COLO668 (cell line): ENCODE measurements around the gene ANKRD45.
"Not testable (repeated sequence)": the region's sequence is repeated elsewhere in the genome, so short reads cannot be mapped to it uniquely, and the experiment has no call there.

Experiments
- DNase-seq: peaks from one replicate; lab custom pipeline; 2025; ENCODE audit not compliant: unreplicated experiment; lab: John Stamatoyannopoulos, UW

ANKRD45 gene

DNA sequence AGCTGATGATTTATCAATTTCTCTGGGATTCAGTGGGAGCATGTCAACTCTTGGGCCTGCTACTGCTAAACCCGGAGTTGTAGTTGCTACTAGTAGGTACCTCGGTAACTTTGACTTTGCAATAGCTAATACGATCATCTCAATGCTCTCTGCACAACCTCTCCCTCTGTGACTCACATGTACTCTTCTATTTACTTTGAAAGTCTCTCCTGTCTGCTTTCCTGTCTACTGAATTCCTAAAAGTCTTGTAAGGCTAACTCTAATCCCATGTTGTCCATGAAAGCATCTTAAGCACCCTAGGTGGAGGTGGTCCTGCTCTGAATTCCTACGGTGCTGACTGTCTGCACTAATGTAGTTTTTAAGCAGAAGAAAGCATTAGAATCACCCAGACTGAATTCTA lies 96.1 kb downstream of the ANKRD45 start:
- no peak for DNase-seq

- DNase-seq: no peak
Observed at GRCh38 chr1:173572201-173572873, 97.3 kb downstream of the ANKRD45 start.

DNA sequence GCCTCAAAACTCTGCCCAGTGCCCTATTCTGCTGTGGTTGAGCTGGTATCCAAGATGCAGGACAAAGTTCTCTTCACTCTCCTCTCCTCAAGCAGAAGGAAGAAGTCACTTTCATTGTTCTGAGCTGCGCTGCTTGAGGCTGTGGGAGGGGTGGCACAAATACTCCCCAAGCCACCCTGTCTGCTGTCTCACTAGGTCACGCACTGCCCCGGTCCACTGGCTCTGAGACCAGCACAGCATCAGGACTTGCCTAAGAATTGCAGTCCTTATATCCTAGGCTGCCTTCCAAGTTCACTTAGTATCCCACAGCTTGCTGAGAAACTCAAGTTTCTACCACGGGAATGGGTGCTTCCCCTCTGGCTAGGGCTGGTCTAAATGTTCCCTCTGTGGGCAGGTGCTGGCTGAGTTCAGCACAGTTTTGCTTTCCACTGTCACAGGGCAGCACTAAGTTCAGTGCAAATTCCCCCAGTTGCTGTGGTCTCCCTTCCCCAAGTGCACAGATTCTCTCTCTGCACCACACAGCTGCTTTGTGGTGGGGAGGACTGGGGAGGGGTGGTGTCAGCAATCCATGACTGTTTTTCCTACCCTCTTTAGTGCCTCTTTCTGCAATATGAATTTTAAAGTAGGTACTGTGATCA lies 99.2 kb downstream of the ANKRD45 start:
- no peak for DNase-seq

- DNase-seq: no peak
Observed at GRCh38 chr1:173568483-173568882, 101.2 kb downstream of the ANKRD45 start.

DNA sequence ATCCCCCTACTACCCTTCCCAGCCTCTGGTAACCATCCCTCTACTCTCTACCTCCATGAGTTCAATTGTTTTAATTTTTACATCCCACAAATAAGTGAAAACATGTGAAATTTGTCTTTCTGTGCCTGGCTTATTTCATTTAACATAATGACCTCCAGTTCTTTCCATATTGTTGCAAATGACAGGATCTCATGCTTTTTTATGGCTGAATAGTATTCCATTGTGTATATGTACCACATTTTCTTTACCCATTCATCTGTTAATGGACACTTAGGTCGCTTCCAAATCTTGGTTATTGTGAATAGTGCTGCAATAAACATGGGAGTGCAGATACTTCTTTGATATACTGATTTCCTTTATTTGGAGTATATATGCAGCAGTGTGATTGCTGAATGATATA lies 105.8 kb downstream of the ANKRD45 start:
- DNase-seq: not testable (repeated sequence)

DNA sequence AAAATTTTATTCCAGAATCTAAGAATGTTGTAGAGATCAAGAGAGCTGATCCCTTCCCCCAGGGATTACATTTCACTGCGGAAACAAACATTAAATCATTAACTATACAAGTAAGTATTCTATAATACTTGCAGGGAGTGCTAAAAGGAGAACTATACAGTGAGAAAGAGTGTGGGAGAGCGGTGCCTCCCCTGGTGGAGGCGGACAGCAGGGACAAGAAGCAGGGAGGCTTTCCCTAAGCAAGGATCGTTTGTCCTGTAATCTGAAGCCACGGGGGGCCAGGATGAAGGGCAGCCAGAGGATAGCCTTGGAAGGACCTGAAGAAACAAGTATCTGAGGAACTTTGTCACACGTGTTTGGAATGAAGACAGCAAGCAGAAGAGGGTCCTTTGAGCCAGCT lies 106.8 kb downstream of the ANKRD45 start:
- no peak for DNase-seq

- DNase-seq: no peak
Observed at GRCh38 chr1:173561263-173561662, 108.4 kb downstream of the ANKRD45 start.

DNA sequence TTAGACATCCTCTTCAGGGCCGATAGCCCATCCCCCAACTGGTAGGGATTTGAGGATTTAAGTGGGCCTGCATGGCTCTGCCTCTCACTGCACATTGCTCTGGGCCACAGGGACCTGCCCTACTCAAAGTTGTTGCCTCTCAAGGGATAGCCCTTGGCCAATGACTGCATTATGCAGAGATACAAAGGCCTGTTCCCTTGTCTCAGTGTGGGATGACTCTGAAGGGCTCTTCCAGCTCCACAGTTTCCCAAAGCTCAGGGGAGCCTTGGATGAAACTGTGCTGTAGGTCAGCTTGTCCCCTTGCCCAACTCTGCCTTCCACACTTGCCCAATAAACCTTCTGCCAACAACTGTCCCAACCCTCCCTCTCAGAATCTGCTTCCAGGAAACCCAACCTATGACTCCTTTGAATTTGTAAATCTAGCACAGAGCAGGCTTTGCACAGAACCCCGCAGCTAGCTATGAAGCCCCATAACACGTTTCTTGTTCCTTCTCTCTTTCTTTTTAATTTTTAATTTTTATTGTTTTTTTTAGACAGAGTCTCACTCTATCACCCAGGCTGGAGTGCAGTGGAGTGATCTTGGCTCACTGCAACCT lies 109.3 kb downstream of the ANKRD45 start:
- DNase-seq: no peak
